HCT116 (cell line): ENCODE data around the gene KRTAP19-8. TPM values are rescaled to one million over a fixed set of nuclear protein-coding genes. Genes with fewer than 3 reads are reported as not detected.

Experiments
- ATAC-seq: fragments of 200-7000 bp; cut with Tn5 transposase; 2 replicates; pipeline ENCODE4 v1.9.1; 2020; ENCODE audit warnings: mild to moderate bottlenecking, moderate library complexity
- BruUV-seq: library from RNA; stranded (reverse); fragments of 400-500 nt; replicated peaks from 2 replicates; lab custom pipeline; 2021; lab: Mats Ljungman, UMichigan
- CTCF ChIA-PET: fragments of 300-600 bp; sonication (Branson Sonifier 250); formaldehyde crosslinking; loops from one replicate; lab custom pipeline; 2021; ENCODE audit warnings: antibody characterized with exemption; lab: Charles Lee
- POLR2A ChIA-PET: fragments of 300-600, 350-600 bp; sonication (Branson Sonifier 250); formaldehyde crosslinking; loops from one replicate; lab custom pipeline; 2021; ENCODE audit warnings: antibody characterized with exemption; lab: Charles Lee
- RAD21 ChIA-PET, 2 experiments: fragments of 300-600 bp; sonication (Branson Sonifier 250); formaldehyde crosslinking; loops; one replicate each; lab custom pipeline; 2023; ENCODE audit warnings: low total read pairs in 2 of 2; ENCODE audit not compliant: uncharacterized antibody in 2 of 2, unreplicated experiment in 2 of 2, low non-redundant PET in 1 of 2; lab: Charles Lee
- DNase-seq: peaks from one replicate; pipeline ENCODE4 v3.0.0-alpha.2; 2010; ENCODE audit warnings: low read depth, low spot score
- H2AFZ ChIP-seq: fragments of 200-600 bp; shearing (Covaris generic), sonication (generic); 2 replicates; pipeline ENCODE4 v1.6.1; 2017; ENCODE audit warnings: low read depth, mixed run types, mixed read lengths, antibody characterized with exemption, low read length; ENCODE audit not compliant: poor library complexity, severe bottlenecking
- H3K27ac ChIP-seq: 2 replicates; pipeline ENCODE4 v1.5.1; 2012; ENCODE audit warnings: low read depth, low read length
- H3K27me3 ChIP-seq: fragments of 200-600 bp; sonication (generic); 2 replicates; pipeline ENCODE4 v1.6.1; 2016; ENCODE audit warnings: mixed run types, low read length, mixed read lengths; ENCODE audit not compliant: insufficient read depth
- H3K36me3 ChIP-seq, 2 experiments: fragments of 200-500 bp in 1 of 2; fragments of 200-600 bp in 1 of 2; sonication (Bioruptor generic) in 1 of 2; sonication (generic) in 1 of 2; 2 replicates each; pipeline versions ENCODE4 v1.5.1 to v1.6.1; 2014 to 2016; ENCODE audit warnings: low read length in 2 of 2, inconsistent platforms in 1 of 2, mixed read lengths in 1 of 2, mixed run types in 1 of 2; ENCODE audit not compliant: insufficient read depth in 2 of 2, control insufficient read depth in 1 of 2
- H3K4me1 ChIP-seq, 2 experiments: fragments of 200-600 bp in 1 of 2; sonication (generic) in 1 of 2; 2 replicates each; pipeline versions ENCODE4 v1.5.1 to v1.6.1; 2012 to 2017; ENCODE audit warnings: low read length in 2 of 2, inconsistent platforms in 1 of 2, mild to moderate bottlenecking in 1 of 2, mixed read lengths in 1 of 2, mixed run types in 1 of 2, moderate library complexity in 1 of 2; ENCODE audit not compliant: insufficient read depth in 2 of 2, control insufficient read depth in 1 of 2
- H3K4me2 ChIP-seq: fragments of 200-600 bp; sonication (generic); 2 replicates; pipeline ENCODE4 v1.6.1; 2017; ENCODE audit warnings: mixed run types, low read length, mixed read lengths
- H3K4me3 ChIP-seq, 2 experiments: fragments of 200-600 bp in 1 of 2; sonication (generic) in 1 of 2; replicated peaks in 1 of 2; 2 replicates each; pipeline ENCODE4 v1.5.1; 2011 to 2016; ENCODE audit warnings: low read length in 2 of 2, control low read depth in 1 of 2, low read depth in 1 of 2, mild to moderate bottlenecking in 1 of 2, mixed read lengths in 1 of 2, mixed run types in 1 of 2
- H3K79me2 ChIP-seq: fragments of 200-600 bp; sonication (generic); 2 replicates; pipeline ENCODE4 v1.6.1; 2017; ENCODE audit warnings: mild to moderate bottlenecking, mixed run types, low read length, moderate library complexity, mixed read lengths; ENCODE audit not compliant: insufficient read depth
- H3K9ac ChIP-seq: fragments of 200-600 bp; sonication (generic); 2 replicates; pipeline ENCODE4 v1.6.1; 2016; ENCODE audit warnings: low read length, mixed read lengths
- H3K9me2 ChIP-seq: fragments of 200-600 bp; sonication (generic), shearing (Covaris generic); 2 replicates; pipeline ENCODE4 v1.6.1; 2017; ENCODE audit warnings: mixed run types, mild to moderate bottlenecking, moderate library complexity; ENCODE audit not compliant: insufficient read depth
- H3K9me3 ChIP-seq, 2 experiments: fragments of 200-500 bp in 1 of 2; fragments of 200-600 bp in 1 of 2; sonication (Bioruptor generic) in 1 of 2; sonication (generic) in 1 of 2; 2 replicates each; pipeline ENCODE4 v1.6.1; 2014 to 2017; ENCODE audit warnings: low read length in 2 of 2, mixed read lengths in 2 of 2, inconsistent platforms in 1 of 2, low read depth in 1 of 2, mild to moderate bottlenecking in 1 of 2, mixed run types in 1 of 2, moderate library complexity in 1 of 2; ENCODE audit not compliant: control insufficient read depth in 1 of 2, insufficient read depth in 1 of 2
- H4K20me1 ChIP-seq: fragments of 200-600 bp; sonication (generic), shearing (Covaris generic); 2 replicates; pipeline ENCODE4 v1.6.1; 2017; ENCODE audit warnings: mixed run types, mild to moderate bottlenecking, moderate library complexity; ENCODE audit not compliant: insufficient read depth
- ATF3 ChIP-seq: IDR thresholded peaks from 2 replicates; pipeline ENCODE4 v1.6.1; 2012
- CEBPB ChIP-seq: IDR thresholded peaks from 2 replicates; pipeline ENCODE4 v1.6.1; 2012; ENCODE audit warnings: low read depth
- CTCF ChIP-seq, 3 experiments: fragments of 200-600 bp in 1 of 3; sonication (generic) in 1 of 3; IDR thresholded peaks in 2 of 3; conservative IDR thresholded peaks in 1 of 3; 2 replicates each; pipeline ENCODE4 v1.5.1; 2012 to 2017; ENCODE audit warnings: low read depth in 2 of 3, low read length in 2 of 3, antibody characterized with exemption in 1 of 3, borderline replicate concordance in 1 of 3, control low read depth in 1 of 3, mild to moderate bottlenecking in 1 of 3, mixed read lengths in 1 of 3, mixed run types in 1 of 3, moderate library complexity in 1 of 3; ENCODE audit not compliant: insufficient read depth in 1 of 3
- ELF1 ChIP-seq: IDR thresholded peaks from 2 replicates; pipeline ENCODE4 v1.6.1; 2012; ENCODE audit warnings: low read depth, borderline replicate concordance
- EZH2 ChIP-seq: fragments of 200-600 bp; sonication (generic); IDR thresholded peaks from 2 replicates; pipeline ENCODE4 v1.6.1; 2017; ENCODE audit warnings: antibody characterized with exemption, mixed run types
- FOSL1 ChIP-seq: IDR thresholded peaks from 2 replicates; pipeline ENCODE4 v1.6.1; 2012; ENCODE audit warnings: low read depth
- JUND ChIP-seq: IDR thresholded peaks from 2 replicates; pipeline ENCODE4 v1.6.1; 2012
- POLR2A ChIP-seq: IDR thresholded peaks from 2 replicates; pipeline ENCODE4 v1.7.0; 2011; ENCODE audit warnings: borderline replicate concordance; ENCODE audit not compliant: insufficient read depth, insufficient read length; ENCODE audit errors: extremely low read depth
- POLR2AphosphoS5 ChIP-seq: IDR thresholded peaks from 2 replicates; pipeline ENCODE4 v1.6.1; 2011; ENCODE audit warnings: mild to moderate bottlenecking, low read depth, low read length, moderate library complexity
- RAD21 ChIP-seq: IDR thresholded peaks from 2 replicates; pipeline ENCODE4 v1.6.1; 2012; ENCODE audit warnings: low read depth, mild to moderate bottlenecking
- SIN3A ChIP-seq: IDR thresholded peaks from 2 replicates; pipeline ENCODE4 v1.6.1; 2012; ENCODE audit warnings: low read depth
- TCF7L2 ChIP-seq: IDR thresholded peaks from 2 replicates; pipeline ENCODE4 v1.7.0; 2011; ENCODE audit warnings: borderline replicate concordance, inconsistent platforms; ENCODE audit not compliant: insufficient read depth, insufficient read length; ENCODE audit errors: extremely low read depth
- YY1 ChIP-seq: IDR thresholded peaks from 2 replicates; pipeline ENCODE4 v1.6.1; 2011; ENCODE audit warnings: low read length, low read depth, moderate library complexity, mild to moderate bottlenecking; ENCODE audit not compliant: insufficient replicate concordance; ENCODE audit errors: extremely low read depth
- ZBTB33 ChIP-seq: IDR thresholded peaks from 2 replicates; pipeline ENCODE4 v1.6.1; 2011; ENCODE audit warnings: mild to moderate bottlenecking, low read length, moderate library complexity; ENCODE audit not compliant: insufficient replicate concordance; ENCODE audit errors: extremely low read depth
- ZFX ChIP-seq: fragments of 450-650 bp; IDR thresholded peaks from 2 replicates; pipeline ENCODE4 v1.6.1; 2017
- ZNF274 ChIP-seq: fragments of 200-500 bp; sonication (Bioruptor generic); IDR thresholded peaks from 2 replicates; pipeline ENCODE4 v1.6.1; 2014; ENCODE audit warnings: mild to moderate bottlenecking, low read depth, low read length, inconsistent platforms
- intact Hi-C: fragments of 100-400 bp; cut with micrococcal nuclease; formaldehyde crosslinking; loops from 2 replicates; pipeline ENCODE4 v1.10.0; 2022
- total RNA-seq: library from RNA; stranded (reverse); gene quantifications from one replicate; pipeline ENCODE4 v1.2.1, GENCODE V29; 2021; ENCODE audit not compliant: unreplicated experiment
- TF ChIP-seq, protein P1 (sequence below): IDR thresholded peaks from 2 replicates; pipeline ENCODE4 v1.6.1; 2012; ENCODE audit warnings: low read depth
- TF ChIP-seq, protein P2 (sequence below): IDR thresholded peaks from 2 replicates; pipeline ENCODE4 v1.6.1; 2012

KRTAP19-8 gene
- total RNA-seq, 1 experiment from 2014 or later: not detected

DNA sequence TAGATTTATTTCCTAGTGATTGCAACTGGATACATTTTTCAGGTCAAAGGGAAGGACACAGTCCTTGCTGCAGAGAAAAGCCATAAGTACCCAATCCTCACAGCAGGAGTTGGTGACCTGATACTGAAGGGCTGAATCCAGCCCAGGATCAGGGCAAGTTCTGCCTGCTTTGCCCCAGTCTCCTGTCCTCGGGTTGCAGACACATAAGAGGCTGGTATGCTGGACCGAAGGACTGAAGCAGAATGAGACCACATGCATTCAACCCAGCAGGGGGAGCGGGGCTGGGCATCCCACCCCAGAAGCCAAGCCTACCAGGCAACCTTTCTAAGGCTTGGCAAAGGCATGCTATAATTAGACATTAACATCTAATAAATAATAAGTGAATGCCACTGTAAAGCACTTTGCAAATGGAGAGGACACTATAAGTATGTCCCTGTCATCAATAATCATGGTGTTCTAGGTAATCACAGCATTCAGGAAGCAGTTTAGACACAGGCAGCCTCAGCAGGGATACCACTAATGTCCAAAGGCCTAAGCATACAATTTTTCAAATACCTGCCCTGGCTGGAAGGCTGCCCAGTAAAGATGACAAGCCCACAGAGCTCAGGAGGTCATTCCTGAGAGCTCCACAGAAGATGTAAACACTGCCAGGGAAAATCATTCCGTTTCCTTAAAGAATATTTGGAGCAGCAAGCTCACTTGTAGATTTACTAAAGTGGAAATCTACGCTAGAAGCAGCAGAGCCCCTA is 47.6 kb downstream of the KRTAP19-8 start:
- H3K27ac ChIP-seq: no peak overlapping the region
- no peaks in the 10 kb centered on the region for H3K9me2 ChIP-seq
- H3K27me3 ChIP-seq: no peaks in the 10 kb centered on the region
- POLR2A ChIA-PET: no interaction called here
- CTCF ChIA-PET: no interaction called here
- H2AFZ ChIP-seq: no peak overlapping the region
- TF ChIP-seq ZBTB33: no peak
- TF ChIP-seq POLR2A: no peak
- TF ChIP-seq, protein P1, sequence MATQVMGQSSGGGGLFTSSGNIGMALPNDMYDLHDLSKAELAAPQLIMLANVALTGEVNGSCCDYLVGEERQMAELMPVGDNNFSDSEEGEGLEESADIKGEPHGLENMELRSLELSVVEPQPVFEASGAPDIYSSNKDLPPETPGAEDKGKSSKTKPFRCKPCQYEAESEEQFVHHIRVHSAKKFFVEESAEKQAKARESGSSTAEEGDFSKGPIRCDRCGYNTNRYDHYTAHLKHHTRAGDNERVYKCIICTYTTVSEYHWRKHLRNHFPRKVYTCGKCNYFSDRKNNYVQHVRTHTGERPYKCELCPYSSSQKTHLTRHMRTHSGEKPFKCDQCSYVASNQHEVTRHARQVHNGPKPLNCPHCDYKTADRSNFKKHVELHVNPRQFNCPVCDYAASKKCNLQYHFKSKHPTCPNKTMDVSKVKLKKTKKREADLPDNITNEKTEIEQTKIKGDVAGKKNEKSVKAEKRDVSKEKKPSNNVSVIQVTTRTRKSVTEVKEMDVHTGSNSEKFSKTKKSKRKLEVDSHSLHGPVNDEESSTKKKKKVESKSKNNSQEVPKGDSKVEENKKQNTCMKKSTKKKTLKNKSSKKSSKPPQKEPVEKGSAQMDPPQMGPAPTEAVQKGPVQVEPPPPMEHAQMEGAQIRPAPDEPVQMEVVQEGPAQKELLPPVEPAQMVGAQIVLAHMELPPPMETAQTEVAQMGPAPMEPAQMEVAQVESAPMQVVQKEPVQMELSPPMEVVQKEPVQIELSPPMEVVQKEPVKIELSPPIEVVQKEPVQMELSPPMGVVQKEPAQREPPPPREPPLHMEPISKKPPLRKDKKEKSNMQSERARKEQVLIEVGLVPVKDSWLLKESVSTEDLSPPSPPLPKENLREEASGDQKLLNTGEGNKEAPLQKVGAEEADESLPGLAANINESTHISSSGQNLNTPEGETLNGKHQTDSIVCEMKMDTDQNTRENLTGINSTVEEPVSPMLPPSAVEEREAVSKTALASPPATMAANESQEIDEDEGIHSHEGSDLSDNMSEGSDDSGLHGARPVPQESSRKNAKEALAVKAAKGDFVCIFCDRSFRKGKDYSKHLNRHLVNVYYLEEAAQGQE: no peak
- TF ChIP-seq SIN3A: no peak
- TF ChIP-seq YY1: no peak
- no peak for TF ChIP-seq ELF1
- TF ChIP-seq ZFX: no peak
- TF ChIP-seq EZH2: no peak
- no peak for TF ChIP-seq ZNF274
- no peak for TF ChIP-seq TCF7L2
- TF ChIP-seq POLR2AphosphoS5: no peak
- TF ChIP-seq ATF3: no peak
- TF ChIP-seq JUND: no peak
- TF ChIP-seq CEBPB: no peak
- no peak for TF ChIP-seq FOSL1
- TF ChIP-seq CTCF (IDR thresholded peaks at IDR 0.05 in 2 of 3, conservative IDR thresholded peaks at IDR 0.05 in 1 of 3; ENCODE audit: borderline replicate concordance in 1 of 3, insufficient read depth in 1 of 3, low read depth in 2 of 3, low read length in 2 of 3): no peak
- TF ChIP-seq, protein P2, sequence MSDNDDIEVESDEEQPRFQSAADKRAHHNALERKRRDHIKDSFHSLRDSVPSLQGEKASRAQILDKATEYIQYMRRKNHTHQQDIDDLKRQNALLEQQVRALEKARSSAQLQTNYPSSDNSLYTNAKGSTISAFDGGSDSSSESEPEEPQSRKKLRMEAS: no peak
- no peak for TF ChIP-seq RAD21
- no TSS peak for BruUV-seq
- RAD21 ChIA-PET: no interaction called here
- intact Hi-C loops: no loop called here
- no peak overlapping the region for H3K4me2 ChIP-seq
- H4K20me1 ChIP-seq: no peaks in the 10 kb centered on the region
- H3K4me3 ChIP-seq: no peak overlapping the region
- H3K9me3 ChIP-seq: no peaks in the 10 kb centered on the region
- no peaks in the 10 kb centered on the region for H3K4me1 ChIP-seq
- ATAC-seq (no peak), DNase-seq (no peak)
- H3K79me2 ChIP-seq: no peaks in the 10 kb centered on the region
- no peaks in the 10 kb centered on the region for H3K36me3 ChIP-seq
- H3K9ac ChIP-seq: no peak overlapping the region
